ENCODE measurements around the gene EXOC4.

EXOC4 gene

DNA sequence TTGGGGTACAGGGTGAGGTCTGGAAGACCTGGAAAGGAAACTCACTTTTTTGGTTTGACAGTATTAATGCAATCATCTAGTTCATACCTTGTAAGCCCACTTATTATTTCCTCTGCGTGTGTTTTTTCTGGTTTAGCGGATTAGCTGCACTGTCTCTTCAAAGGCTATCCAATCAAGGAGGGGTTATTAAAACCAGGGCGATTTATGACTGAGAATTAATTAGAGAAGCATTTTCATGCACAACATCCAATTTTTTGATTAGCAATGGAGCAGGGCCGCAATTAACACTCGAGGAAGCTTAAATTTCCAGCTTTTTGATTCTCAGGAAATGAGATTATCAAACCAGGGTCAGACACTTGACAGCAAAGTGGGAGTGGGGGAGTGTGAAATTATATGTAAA, 248.9 kb downstream of the EXOC4 start:
- no peak for DNase-seq

DNA sequence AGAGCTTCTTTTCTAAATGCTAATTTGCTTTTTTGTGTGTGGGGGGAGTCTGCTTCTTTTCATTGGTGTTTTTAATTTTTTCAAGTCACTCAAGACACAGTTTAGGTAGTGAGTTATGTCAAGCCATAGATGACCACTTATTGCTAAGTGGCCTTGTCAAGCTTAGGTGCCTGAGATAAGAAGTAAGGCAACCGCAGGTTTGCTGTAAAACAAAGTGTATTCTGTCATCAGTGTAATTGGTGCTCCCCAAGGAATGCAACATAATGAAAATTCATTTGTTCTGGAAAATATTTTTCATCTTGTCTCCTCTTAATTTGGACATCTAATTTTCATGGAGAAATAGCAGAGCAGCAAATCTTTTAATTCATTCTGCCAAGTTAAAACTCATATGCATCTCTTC, 249.6 kb downstream of the EXOC4 start:
- no peak for DNase-seq

DNA sequence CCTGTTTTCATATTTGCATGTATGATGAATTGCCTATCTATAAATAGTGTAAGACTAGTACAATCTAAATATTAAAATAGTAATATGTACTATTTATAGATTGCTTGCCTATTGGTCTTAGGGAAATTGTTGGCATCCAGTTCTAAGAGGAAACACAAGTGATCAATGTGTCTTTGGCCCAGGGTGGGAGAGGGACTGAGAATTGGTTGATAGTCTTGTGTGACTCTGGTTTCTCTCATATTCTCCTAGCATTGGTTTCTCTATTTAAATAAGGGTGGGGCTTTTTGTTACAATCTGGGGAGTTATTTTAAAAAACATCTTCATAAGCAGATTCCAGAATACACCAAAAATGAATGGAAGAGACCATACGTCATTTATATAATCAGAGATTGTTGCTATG, 250.1 kb downstream of the EXOC4 start:
- DNase-seq: no peak

DNA sequence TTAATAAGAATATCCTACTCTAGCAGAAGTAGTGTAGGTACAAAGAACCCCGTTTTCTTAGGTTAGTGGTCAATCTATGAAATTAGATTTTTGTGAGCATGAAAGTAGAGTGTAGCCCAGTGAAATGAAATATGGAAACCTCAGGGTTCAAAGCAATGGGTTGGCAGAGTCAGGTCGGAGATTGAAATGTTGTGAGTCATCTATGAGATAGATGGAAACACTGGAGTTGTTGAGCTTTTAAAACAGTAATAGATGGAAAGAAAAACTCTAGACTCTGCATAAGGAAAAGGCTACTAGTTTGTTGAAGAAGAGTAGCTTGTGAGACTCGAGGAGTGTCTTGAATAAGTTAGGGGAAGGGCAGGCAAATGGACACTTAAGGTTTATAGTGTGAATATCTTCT, 251.9 kb downstream of the EXOC4 start:
- DNase-seq: no peak

DNA sequence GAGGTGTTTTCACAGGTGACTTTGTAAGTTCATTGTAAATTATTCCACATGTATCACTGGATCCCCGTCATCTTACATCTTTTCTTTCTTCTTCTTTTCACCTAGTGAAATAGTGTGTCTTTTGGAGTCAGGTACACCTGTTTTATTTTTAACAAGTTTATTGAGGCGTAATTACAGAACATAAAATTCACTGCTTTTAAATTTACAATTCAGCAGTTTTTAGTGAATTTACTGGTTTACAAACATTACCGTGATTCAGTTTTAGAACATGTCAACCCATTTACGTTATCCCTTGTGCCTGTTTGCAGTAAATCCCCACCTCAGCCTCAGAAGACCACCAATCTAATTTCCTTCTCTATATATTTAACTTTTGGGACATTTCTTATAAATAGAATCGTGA, 256.9 kb downstream of the EXOC4 start:
- DNase-seq: no peak

DNA sequence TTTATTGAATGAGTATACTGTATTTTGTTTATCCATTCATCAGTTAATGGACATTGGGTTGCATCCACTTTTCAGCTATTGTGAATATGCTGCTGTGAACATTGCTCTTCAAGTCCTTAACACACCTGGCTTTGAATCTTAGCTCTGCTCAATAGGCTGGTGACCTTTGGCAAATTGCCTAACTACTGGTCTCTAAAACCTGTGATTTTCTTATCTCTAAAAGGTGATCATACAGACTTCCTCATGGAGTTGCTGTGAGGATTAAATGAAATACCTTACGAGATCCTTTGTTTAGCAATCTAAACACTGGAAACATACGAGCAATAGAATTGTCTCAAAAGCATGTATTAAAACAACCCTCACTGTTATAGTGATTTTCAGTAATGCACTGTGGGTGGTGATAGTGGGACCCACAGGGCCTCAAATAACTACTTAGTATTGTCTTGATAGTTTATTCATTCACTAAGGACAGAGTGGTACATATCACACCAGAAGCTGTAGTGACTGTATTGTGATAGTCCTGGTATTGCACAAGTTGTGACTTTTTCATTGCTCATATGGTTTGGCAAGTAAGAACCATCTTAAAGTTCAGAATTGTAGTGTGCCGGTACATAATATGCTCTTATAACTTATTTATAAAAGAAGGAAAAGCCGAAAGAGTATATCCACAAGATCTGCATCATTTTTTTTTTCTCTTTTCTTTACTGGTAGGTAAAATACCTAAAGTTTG, 257.6 kb downstream of the EXOC4 start:
- DNase-seq: no peak

DNA sequence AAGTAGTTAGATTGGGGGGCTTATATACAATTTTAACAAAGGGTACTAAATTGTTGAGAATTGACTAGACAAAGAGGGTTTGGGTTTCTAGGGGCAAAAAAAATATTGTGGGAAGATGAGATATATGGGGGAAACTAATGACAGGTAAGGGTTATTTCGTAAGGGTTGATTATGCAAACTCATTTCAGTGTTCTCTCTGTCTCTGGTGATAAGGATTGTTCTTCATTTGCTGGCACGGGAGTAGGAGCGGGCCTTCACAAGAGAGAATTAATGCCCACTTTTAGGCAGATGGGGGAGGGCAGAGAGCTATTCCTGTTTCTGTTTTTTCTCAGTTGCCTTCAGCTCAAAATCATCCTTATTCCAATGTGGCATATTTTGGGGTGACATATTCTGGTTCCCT, 258.4 kb downstream of the EXOC4 start:
- DNase-seq: no peak

DNA sequence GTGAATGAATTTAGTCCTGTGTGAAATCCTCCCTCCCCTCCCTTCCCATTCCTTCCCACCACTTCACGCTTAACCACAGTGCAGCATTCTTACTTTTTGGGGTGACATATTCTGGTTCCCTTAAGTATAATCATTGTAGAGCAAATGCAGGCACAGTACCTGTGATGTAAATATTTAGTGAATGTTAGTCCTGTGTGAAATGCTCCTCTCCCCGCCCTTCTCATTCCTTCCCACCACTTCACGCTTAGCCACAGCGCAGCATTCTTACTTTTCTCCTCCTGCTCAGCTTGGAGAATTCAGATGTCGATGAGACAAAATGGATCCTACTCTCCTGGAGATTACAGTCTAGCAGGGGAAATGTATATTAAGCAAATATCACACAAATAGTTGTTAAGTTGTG, 258.8 kb downstream of the EXOC4 start:
- no peak for DNase-seq

DNA sequence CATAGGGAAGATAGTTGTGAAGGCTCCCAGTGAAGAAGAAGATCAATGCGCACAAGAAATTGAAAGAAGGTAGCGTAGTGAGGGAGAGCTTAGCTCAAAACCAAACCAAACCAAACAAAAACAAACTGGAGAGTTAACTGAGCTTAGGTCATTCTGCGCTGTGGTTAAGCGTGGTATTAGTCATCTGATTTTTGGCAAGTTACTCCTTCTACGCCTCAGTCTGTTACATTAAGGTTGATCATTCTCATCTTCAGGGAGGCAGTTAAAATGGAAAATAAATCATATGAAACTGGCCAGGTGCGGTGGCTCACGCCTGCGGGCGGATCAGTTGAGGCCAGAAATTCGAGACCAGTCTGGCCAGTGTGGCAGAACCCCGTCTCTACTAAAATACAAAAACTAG, 259.7 kb downstream of the EXOC4 start:
- no peak for DNase-seq

DNA sequence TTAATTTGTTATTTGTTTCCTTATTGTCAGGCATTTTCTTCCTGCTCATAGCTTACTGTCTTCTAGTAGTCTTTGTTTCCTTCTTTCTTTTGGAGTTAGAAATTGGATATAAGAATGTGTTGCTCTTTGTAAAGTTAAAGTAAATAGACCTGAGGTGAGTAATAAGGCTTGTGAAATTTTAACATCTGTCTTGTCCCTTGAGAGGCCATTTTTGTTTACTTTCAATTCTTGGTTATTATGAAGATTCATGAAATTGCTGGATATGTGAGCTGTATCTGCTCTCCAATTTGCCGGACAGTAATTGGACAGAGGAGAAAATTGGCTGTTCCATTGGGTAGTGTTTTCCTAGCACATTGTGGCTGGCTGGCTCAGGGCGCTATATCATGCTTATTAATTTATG, 260.7 kb downstream of the EXOC4 start:
- no peak for DNase-seq

DNA sequence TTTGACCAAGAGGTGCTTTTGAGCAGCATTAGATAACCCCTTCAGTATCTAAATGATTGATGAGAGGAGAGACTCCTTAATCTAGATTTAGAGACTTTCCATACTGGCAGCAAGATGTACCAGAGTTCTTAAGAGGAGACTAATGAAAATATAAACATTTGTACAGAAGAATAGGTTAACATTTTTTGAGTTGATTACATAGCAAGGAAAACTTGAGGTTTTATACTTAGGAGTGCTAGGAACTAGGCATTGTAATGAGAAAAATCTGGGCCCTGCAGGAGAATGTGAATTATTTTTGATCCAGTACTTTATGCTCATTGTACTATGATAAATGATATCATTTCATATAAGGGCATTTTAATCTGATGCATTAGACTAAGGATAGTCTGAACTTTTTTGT, 261.7 kb downstream of the EXOC4 start:
- DNase-seq: no peak

DNA sequence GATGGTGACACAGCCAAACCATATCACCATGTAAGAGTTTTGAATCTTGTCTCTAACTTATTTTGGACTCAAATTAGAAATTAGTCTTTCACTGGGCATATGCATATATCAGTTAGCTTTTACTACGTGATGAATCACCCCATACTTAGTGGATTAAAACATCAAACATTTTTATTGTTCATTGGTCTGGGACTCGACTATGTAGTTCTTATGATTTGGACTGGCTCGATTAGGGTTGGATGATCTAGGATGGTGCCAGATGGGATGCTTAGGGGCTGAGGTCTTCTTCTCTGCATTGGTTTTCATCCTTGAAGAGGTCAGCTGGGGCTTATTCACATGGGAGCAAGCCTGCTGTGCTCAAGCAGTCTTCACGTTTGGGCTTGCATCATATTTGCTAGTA, 264.9 kb downstream of the EXOC4 start:
- no peak for DNase-seq

DNA sequence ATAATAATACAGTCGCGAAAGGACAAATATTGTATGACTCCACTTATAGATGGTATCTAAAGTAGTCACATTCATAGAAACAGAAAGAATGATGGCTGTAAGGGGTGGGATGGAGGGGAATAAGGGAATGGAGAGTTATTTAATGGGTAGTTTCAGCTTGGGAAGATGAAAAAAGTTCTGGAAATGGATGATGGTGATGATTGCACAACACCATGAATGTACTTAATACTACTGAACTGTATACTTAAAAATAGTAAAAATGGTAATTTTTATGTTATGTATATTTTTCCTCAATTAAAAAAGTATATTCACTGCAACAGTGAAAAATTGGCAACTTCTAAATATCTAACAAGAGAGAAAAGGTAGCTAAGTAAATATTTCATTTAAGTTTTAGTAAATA, 265.8 kb downstream of the EXOC4 start:
- DNase-seq: no peak

DNA sequence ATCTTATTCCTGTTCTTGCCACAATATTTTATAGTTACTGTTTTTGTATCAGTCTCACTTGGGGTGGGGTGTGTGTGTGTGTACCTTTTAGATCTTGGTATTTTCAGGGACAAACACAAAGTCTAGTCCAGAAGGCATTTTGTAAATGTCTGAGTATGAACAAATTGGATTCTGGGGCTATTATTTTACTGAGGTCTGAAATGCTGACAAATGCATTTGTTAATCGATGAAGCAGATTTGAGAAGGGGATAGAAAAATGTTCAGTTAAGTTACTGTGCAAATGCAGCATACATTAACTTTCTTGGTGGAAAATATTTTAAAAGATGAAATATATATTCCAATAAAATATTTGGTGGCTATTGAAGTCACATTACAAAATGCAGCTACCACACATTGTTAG, 267.4 kb downstream of the EXOC4 start:
- DNase-seq: no peak

DNA sequence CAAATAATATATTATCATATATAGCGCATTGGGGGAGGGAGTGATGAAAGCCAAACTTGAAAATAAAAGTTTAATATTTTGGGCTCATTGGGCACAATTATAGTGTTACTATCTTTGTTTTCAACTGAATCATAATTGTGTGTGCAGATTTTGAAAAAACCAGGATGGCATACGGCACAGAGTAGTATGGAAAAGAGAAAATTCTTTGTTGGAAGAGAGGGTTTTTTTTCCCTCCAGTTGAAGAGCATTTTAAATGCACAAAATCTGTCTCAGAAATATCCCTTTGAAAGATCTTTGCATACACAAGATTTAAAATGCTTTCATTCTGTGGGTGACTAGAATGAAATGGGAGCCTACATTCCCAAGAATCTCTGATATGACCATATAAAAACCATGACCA, 269.6 kb downstream of the EXOC4 start:
- no peak for DNase-seq

DNA sequence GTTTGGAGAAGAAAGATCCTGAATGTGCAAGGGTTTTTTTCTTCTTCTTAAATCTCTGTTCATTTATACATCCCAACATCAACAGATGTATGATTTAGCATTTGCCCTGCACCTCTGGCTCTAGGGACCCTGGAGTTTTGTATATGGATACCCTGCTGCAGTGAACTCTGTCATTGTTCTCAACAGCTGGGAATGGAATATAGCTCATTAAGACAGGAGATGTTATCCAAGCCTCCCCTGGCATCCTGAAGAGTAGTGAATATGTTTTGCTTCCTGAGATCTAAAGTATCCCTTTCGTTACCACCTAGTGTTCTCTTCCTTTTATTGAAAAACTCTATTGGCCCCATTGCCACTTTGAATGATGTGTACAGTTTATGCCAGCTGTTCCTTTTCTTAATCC, 275.9 kb downstream of the EXOC4 start:
- no peak for DNase-seq

DNA sequence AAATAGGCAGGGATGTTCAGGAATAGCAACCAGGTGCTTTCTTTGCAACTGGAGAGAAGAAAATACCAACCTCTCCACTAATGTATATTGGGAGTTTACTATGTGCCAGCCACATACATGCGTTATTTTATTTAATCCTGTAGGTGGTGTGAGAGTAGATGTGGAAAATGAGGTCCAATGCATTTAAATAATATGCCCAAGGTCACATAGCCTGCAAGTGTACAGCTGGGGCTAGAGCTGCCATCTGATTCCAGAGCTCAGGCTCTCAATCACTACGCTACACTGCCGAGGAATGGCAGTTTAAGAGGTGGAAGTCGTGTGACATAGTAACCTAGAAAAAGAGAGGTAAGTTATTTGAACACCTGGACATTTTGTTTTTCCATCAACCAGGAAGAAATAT, 277.0 kb downstream of the EXOC4 start:
- peak; percentile 46 for DNase-seq

DNA sequence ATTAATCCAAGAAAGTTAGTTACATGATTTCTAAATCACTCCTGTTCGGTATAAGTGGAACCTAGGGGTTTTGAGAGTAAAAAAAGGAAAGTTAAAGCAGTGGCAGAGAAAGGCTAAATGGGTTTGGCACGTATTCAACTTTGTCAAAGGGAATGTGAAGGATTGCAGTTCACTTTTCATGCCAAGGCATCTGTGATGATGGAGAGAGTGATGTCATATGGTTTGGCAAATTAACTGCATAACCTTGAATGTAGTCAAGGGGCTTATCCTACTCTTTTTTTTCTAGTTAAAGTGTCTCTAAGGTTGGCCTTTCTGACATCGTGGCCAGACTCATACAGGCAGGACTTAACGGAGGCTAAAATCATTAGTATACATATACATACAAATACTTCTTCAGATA, 277.8 kb downstream of the EXOC4 start:
- DNase-seq: no peak

DNA sequence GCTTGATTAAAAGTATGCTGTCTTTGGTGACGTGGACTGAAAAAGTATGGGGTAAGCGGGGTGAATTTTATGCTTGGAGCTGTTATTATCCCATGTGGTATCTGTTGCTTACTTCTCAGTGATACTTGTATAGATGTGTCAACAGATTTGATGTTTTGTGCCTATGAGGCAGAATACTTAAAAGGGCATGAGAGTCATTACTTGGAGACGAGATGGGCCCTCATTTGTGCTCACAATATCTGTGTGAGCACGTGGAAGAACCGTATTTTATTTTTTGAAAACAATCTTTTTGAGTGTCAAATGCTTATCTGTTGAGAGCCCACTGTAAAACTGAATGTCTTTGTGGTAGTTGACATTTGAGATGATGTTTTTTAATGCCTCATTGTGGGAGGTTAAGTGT, 281.9 kb downstream of the EXOC4 start:
- no peak for DNase-seq

DNA sequence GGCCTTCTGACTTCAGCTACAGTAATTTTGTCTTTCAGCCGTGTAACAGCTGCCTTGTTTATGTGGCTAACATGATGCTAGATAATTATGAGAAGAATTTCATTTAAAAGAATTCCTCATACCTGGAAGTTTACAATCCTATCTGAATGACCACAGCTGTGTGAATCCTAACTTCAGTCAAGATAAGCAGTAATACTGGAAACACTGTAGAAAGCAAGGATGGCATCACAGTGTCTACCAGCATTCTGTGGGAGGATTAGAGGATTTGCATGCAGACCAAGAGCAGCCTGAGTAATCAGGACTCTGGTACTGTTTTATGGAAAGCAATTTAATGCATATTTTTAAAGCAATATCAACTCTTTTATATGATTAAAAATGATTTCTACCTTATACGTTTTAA, 282.4 kb downstream of the EXOC4 start:
- no peak for DNase-seq

DNA sequence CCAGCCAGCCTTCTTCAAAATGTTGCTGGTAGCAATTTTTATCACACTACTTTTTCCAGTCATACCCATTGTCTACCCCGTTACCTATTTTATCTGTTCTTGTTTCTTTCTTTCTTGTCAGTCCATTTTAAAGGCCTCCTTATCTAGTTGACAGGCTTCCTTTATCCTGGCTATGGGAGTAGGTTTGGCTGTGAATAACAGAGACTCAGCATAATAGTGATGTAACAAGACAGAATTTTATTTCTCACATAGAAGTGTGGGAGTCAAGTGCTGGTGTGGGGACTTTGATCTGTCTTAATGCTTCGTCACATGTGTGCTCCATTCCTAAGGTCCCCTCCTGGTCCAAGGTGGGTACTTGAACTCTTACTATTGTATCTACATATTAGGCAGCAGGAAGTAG, 283.6 kb downstream of the EXOC4 start:
- DNase-seq: no peak

DNA sequence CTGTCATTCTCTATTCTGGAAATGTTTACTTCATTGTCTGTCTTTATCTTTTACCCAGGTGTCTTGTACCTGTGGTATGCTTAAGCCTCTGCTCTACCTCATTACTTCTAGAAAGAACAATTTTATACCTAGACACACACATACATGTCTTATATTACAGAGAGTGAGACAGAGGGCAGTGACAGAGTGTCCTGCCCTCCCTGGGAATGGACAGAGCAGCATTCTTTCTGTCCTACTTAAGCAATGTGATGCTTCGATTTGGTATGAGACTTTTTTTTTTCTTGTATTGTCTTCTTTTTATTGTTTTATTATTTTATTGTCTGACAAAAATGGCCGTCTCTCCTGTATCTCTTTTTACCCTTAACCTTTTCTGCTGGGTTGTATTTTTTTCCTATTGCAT, 286.1 kb downstream of the EXOC4 start:
- DNase-seq: no peak

DNA sequence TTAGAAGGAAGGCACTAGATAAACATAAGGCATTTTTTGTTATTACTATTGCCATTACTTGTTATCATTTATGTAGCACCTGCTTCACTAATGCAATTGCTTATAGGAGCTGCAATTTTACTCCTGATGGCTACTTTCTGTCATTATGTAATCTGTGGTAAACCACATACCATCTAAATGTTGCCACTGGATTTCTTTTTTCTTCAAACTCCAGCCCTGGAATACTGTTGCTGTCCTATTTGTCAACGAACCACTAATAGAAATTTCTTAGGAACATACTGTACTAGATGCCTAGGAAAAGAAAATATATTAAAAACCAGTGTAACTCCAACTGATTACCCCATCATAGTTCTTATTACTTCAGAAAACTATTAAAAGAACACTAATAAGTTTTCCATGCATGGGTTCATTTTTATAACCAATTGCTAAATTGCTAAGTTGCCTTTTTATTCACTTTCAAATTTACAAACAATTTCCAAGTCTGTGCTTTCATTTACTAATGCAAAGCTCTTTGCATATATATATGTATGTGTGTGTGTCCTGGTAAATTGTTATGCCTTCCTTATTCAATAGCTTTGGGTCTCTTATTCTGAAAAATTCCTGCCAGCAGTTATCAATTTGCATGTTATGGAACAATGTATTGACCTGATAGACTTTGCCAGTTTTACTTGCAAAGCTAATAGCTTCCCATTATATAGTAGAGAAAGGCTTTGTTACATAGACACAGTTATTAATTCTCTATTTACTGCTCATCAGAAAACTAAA, 287.4 kb downstream of the EXOC4 start:
- no peak for DNase-seq

DNA sequence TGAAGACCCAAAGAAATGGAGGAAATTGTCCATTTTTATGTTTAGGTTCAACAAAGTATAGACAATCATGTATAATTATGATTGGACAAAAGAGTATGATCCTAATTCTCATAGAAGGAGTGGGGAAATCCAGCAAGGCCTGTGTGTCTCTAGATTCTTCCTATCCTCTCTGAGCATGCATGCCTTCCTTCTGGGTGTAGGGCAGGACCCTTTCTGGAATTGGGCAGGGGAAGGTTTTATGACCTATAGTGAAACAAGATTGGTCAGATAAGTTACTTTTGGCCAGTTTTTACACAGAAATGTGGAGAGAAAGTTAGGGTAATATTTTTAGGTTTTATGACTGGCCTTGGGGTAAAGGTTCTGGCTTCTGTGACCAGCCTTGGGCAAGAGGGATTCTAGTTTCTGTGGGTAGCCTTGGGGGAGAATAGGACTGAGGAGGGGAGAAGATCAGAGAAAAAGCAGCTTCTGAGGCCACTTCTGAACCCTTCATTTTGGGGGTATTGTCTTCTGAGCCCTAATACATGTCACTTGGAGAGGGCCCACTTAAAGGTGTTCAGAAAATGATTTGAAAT, 289.4 kb downstream of the EXOC4 start:
- no peak for DNase-seq

DNA sequence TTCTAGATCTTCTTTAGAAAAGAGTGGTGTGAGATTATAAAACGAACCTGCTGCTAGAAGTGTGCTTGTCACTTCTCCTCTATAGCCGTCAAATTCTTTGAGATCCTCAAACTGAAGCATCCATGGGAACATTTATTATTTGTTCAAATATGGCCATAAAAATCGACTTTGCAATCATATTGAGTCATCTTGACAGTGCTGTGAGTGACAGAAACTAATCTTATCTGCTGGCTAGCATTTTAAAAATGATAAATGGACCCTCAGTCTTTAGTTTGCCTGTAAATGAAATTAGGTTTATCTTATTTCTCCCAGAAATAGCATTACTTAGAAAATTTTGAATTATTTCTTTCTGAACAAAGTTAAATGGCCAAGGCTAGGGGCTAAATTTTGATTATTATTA, 290.8 kb downstream of the EXOC4 start:
- DNase-seq: no peak

Data from NCI-H2081 treated with DMSO at 0.1 percent for 48 hours (cell line).